ENCODE measurements around the gene MUSTN1.

The MUSTN1 gene

DNA sequence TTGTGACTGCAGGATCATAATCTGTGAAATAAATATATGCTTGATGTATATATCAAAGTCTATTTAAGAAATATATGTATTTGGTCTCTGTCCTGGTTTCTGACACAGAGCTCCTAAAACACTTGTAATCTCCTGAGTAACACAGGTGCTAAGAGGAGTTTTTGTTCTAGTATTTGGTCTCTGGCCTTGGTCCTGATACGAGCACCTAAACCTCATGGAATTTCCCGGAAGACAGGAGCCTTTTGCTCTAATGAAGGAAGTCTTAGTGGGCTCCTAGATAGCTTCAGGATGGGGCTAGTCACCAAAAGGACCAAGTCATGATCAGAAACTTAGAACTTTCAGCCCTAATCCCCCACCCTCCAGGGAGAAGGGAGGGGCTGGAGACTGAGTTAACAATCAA is 19.2 kb upstream of the MUSTN1 start:
- DNase-seq (ENCODE audit: low read depth, low spot score) = no peak
- Histone ChIP-seq H3K36me3 (ENCODE audit: insufficient read depth, insufficient read length, low read length) (peaks cover 20% of the 10 kb centered on the region), H3K4me3 (ENCODE audit: insufficient read length, low read depth) (no peak overlapping the region), H3K4me1 (ENCODE audit: insufficient read depth, insufficient read length) (peaks cover 8% of the 10 kb centered on the region), H3K27me3 (ENCODE audit: insufficient read depth, insufficient read length) (no peaks in the 10 kb centered on the region), H3K9ac (ENCODE audit: insufficient read length, low read depth) (no peak overlapping the region), H3K9me3 (ENCODE audit: insufficient read depth, low read length) (no peaks in the 10 kb centered on the region)
- no peak for TF ChIP-seq YY1 (IDR thresholded peaks at IDR 0.05; ENCODE audit: insufficient read depth, insufficient read length)
- TF ChIP-seq SUZ12 (IDR thresholded peaks at IDR 0.05; ENCODE audit: extremely low read depth, insufficient read depth, insufficient read length) = no peak
- TF ChIP-seq ZNF274 (IDR thresholded peaks at IDR 0.05; ENCODE audit: low read depth, low read length) = no peak

GRCh38 chr3:52852419-52852818 is 17.6 kb upstream of the MUSTN1 start:
- H3K4me1 ChIP-seq (ENCODE audit: insufficient read depth, insufficient read length) = peaks cover 11% of the 10 kb centered on the region
- H3K27me3 ChIP-seq (ENCODE audit: insufficient read depth, insufficient read length) = no peaks in the 10 kb centered on the region
- DNase-seq (ENCODE audit: low read depth, low spot score) = no peak
- TF ChIP-seq YY1 (IDR thresholded peaks at IDR 0.05; ENCODE audit: insufficient read depth, insufficient read length) = no peak
- no peak for TF ChIP-seq SUZ12 (IDR thresholded peaks at IDR 0.05; ENCODE audit: extremely low read depth, insufficient read depth, insufficient read length)
- no peak for TF ChIP-seq ZNF274 (IDR thresholded peaks at IDR 0.05; ENCODE audit: low read depth, low read length)
- no peaks in the 10 kb centered on the region for H3K9me3 ChIP-seq (ENCODE audit: insufficient read depth, low read length)
- no peak overlapping the region for H3K9ac ChIP-seq (ENCODE audit: insufficient read length, low read depth)
- H3K36me3 ChIP-seq (ENCODE audit: insufficient read depth, insufficient read length, low read length) = peaks cover 32% of the 10 kb centered on the region
- H3K4me3 ChIP-seq (ENCODE audit: insufficient read length, low read depth) = no peak overlapping the region

- Histone ChIP-seq H3K36me3 (ENCODE audit: insufficient read depth, insufficient read length, low read length) (peaks cover 37% of the 10 kb centered on the region), H3K4me3 (ENCODE audit: insufficient read length, low read depth) (no peak overlapping the region), H3K9me3 (ENCODE audit: insufficient read depth, low read length) (no peaks in the 10 kb centered on the region), H3K4me1 (ENCODE audit: insufficient read depth, insufficient read length) (peaks cover 11% of the 10 kb centered on the region), H3K9ac (ENCODE audit: insufficient read length, low read depth) (peak overlapping the region; percentile 51), H3K27me3 (ENCODE audit: insufficient read depth, insufficient read length) (no peaks in the 10 kb centered on the region)
- TF ChIP-seq YY1 (IDR thresholded peaks at IDR 0.05; ENCODE audit: insufficient read depth, insufficient read length) (no peak), SUZ12 (IDR thresholded peaks at IDR 0.05; ENCODE audit: extremely low read depth, insufficient read depth, insufficient read length) (no peak), ZNF274 (IDR thresholded peaks at IDR 0.05; ENCODE audit: low read depth, low read length) (no peak)
- DNase-seq (ENCODE audit: low read depth, low spot score) = peak; percentile 77
Observed at GRCh38 chr3:52851348-52851747, 16.5 kb upstream of the MUSTN1 start.

DNA sequence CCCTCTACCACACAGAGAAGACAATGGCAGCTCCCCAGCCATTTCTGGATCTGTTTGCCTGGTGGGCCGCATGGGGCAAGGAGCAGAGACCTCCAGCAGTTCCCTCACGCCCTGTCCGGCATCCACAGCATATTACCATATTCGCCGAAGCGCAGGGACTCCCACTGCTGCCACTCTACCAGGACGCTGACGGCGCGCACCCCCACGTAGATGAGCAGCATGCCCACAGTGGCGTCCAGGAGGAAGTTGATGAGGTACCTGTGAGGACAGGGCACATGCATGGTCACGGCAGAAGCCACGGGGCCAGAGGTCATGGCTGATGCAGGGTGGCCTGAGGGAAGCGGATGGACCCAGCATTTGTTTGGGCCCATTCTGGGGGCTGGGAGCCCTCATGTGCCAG is 14.8 kb upstream of the MUSTN1 start:
- Histone ChIP-seq H3K4me1 (ENCODE audit: insufficient read depth, insufficient read length) (peaks cover 11% of the 10 kb centered on the region), H3K4me3 (ENCODE audit: insufficient read length, low read depth) (no peak overlapping the region), H3K9me3 (ENCODE audit: insufficient read depth, low read length) (no peaks in the 10 kb centered on the region), H3K36me3 (ENCODE audit: insufficient read depth, insufficient read length, low read length) (peaks cover 37% of the 10 kb centered on the region), H3K27me3 (ENCODE audit: insufficient read depth, insufficient read length) (no peaks in the 10 kb centered on the region), H3K9ac (ENCODE audit: insufficient read length, low read depth) (no peak overlapping the region)
- no peak for TF ChIP-seq YY1 (IDR thresholded peaks at IDR 0.05; ENCODE audit: insufficient read depth, insufficient read length)
- TF ChIP-seq SUZ12 (IDR thresholded peaks at IDR 0.05; ENCODE audit: extremely low read depth, insufficient read depth, insufficient read length) = no peak
- no peak for TF ChIP-seq ZNF274 (IDR thresholded peaks at IDR 0.05; ENCODE audit: low read depth, low read length)
- no peak for DNase-seq (ENCODE audit: low read depth, low spot score)

GRCh38 chr3:52848617-52849016 is 13.8 kb upstream of the MUSTN1 start:
- no peak for TF ChIP-seq SUZ12 (IDR thresholded peaks at IDR 0.05; ENCODE audit: extremely low read depth, insufficient read depth, insufficient read length)
- no peak for TF ChIP-seq YY1 (IDR thresholded peaks at IDR 0.05; ENCODE audit: insufficient read depth, insufficient read length)
- no peak for TF ChIP-seq ZNF274 (IDR thresholded peaks at IDR 0.05; ENCODE audit: low read depth, low read length)
- Histone ChIP-seq H3K4me1 (ENCODE audit: insufficient read depth, insufficient read length) (peaks cover 11% of the 10 kb centered on the region), H3K36me3 (ENCODE audit: insufficient read depth, insufficient read length, low read length) (peaks cover 37% of the 10 kb centered on the region), H3K9me3 (ENCODE audit: insufficient read depth, low read length) (no peaks in the 10 kb centered on the region), H3K4me3 (ENCODE audit: insufficient read length, low read depth) (no peak overlapping the region), H3K27me3 (ENCODE audit: insufficient read depth, insufficient read length) (no peaks in the 10 kb centered on the region), H3K9ac (ENCODE audit: insufficient read length, low read depth) (no peak overlapping the region)
- DNase-seq (ENCODE audit: low read depth, low spot score) = no peak

DNA sequence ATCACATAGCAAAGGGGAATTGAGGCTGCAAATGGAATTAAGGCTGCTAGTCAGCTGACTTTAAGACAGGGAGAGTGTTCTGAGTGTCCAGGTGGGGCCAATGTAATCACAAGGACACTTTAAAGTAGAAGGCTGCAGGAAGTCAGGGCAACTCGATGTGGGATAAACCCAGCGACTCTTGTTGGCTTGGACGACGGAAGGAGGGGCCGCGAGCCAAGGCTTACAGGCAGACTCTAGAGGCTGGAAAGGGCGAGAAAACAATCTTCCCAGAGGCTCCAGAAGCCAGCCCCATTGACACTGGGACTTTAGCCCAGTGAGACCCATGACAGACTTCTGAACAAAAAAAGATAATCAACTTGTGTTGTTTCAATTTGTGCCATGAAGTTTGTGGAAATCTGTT is 12.9 kb upstream of the MUSTN1 start:
- H3K9ac ChIP-seq (ENCODE audit: insufficient read length, low read depth) = no peak overlapping the region
- H3K9me3 ChIP-seq (ENCODE audit: insufficient read depth, low read length) = no peaks in the 10 kb centered on the region
- peaks cover 38% of the 10 kb centered on the region for H3K36me3 ChIP-seq (ENCODE audit: insufficient read depth, insufficient read length, low read length)
- DNase-seq (ENCODE audit: low read depth, low spot score) = no peak
- TF ChIP-seq ZNF274 (IDR thresholded peaks at IDR 0.05; ENCODE audit: low read depth, low read length) = no peak
- TF ChIP-seq YY1 (IDR thresholded peaks at IDR 0.05; ENCODE audit: insufficient read depth, insufficient read length) = no peak
- TF ChIP-seq SUZ12 (IDR thresholded peaks at IDR 0.05; ENCODE audit: extremely low read depth, insufficient read depth, insufficient read length) = no peak
- H3K4me3 ChIP-seq (ENCODE audit: insufficient read length, low read depth) = no peak overlapping the region
- H3K4me1 ChIP-seq (ENCODE audit: insufficient read depth, insufficient read length) = peaks cover 11% of the 10 kb centered on the region
- no peaks in the 10 kb centered on the region for H3K27me3 ChIP-seq (ENCODE audit: insufficient read depth, insufficient read length)

DNA sequence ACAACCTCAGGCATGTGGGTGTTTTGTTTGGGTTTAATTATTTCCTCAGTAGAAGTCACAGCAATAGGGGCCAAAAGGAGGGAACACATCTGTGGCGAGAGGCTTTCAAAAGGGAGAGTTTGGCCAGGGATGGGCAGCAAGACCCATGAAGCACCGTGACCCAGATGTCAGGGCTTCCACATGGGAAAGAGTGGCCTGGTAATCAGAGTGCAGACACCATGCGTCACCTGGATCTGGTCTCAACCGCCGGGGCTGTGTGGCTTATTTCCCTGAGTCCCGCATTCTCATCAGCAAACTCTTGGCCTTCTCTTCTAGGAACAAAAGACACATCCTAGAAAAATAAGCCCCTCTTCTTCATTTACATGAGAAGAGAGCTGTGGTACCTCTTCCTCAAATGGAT is 12.4 kb upstream of the MUSTN1 start:
- no peak overlapping the region for H3K9ac ChIP-seq (ENCODE audit: insufficient read length, low read depth)

More for the DNA sequence above, 12.4 kb upstream of the MUSTN1 start:
- H3K27me3 ChIP-seq (ENCODE audit: insufficient read depth, insufficient read length) = no peaks in the 10 kb centered on the region
- H3K4me3 ChIP-seq (ENCODE audit: insufficient read length, low read depth) = no peak overlapping the region
- peaks cover 11% of the 10 kb centered on the region for H3K4me1 ChIP-seq (ENCODE audit: insufficient read depth, insufficient read length)
- H3K9me3 ChIP-seq (ENCODE audit: insufficient read depth, low read length) = no peaks in the 10 kb centered on the region
- peaks cover 41% of the 10 kb centered on the region for H3K36me3 ChIP-seq (ENCODE audit: insufficient read depth, insufficient read length, low read length)
- no peak for DNase-seq (ENCODE audit: low read depth, low spot score)
- TF ChIP-seq SUZ12 (IDR thresholded peaks at IDR 0.05; ENCODE audit: extremely low read depth, insufficient read depth, insufficient read length) = no peak
- TF ChIP-seq ZNF274 (IDR thresholded peaks at IDR 0.05; ENCODE audit: low read depth, low read length) = no peak
- no peak for TF ChIP-seq YY1 (IDR thresholded peaks at IDR 0.05; ENCODE audit: insufficient read depth, insufficient read length)

Data from NT2/D1 (cell line).